Peyer's patch (tissue), 4 donors: Measurements from ENCODE around the gene ELF4.

Experiments
- POLR2A ChIP-seq, 2 donors: fragments of 450-650 bp; IDR thresholded peaks; one replicate each; pipeline ENCODE4 v1.5.1; 2017; ENCODE audit warnings: antibody characterized with exemption in 2 of 2, mild to moderate bottlenecking in 2 of 2, moderate library complexity in 2 of 2
- TF ChIP-seq, protein P1 (sequence below), 6 experiments: fragments of 450-650 bp in 4 of 6; fragments of 200-600 bp in 2 of 6; sonication (generic) in 1 of 6; IDR thresholded peaks; one replicate each; pipeline ENCODE4 v1.5.1; 2017 to 2019; ENCODE audit warnings: antibody characterized with exemption in 6 of 6, mild to moderate bottlenecking in 3 of 6, moderate library complexity in 1 of 6

GRCh38 chrX:130060122-130061069 is 49.9 kb downstream of the ELF4 start:
- TF ChIP-seq, protein P1, sequence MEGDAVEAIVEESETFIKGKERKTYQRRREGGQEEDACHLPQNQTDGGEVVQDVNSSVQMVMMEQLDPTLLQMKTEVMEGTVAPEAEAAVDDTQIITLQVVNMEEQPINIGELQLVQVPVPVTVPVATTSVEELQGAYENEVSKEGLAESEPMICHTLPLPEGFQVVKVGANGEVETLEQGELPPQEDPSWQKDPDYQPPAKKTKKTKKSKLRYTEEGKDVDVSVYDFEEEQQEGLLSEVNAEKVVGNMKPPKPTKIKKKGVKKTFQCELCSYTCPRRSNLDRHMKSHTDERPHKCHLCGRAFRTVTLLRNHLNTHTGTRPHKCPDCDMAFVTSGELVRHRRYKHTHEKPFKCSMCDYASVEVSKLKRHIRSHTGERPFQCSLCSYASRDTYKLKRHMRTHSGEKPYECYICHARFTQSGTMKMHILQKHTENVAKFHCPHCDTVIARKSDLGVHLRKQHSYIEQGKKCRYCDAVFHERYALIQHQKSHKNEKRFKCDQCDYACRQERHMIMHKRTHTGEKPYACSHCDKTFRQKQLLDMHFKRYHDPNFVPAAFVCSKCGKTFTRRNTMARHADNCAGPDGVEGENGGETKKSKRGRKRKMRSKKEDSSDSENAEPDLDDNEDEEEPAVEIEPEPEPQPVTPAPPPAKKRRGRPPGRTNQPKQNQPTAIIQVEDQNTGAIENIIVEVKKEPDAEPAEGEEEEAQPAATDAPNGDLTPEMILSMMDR (IDR thresholded peaks at IDR 0.05): peak; percentile 78 to 92 (median 88)
- TF ChIP-seq POLR2A (IDR thresholded peaks at IDR 0.05): no peak
